ENCODE data around the gene EHD1.

Gene EHD1

GRCh38 chr11:64878494-64879243 lies at the start of gene EHD1:
Gene EHD1 (minus strand): TSS chr11:64878621. CDS start chr11:64878464, 157 bp downstream.
- DNase-seq (ENCODE audit: low spot score) = peak; percentile 99

- DNase-seq (ENCODE audit: low spot score) = no peak
Measured at GRCh38 chr11:64926689-64927088, 48.3 kb upstream of the EHD1 start.

GRCh38 chr11:64925536-64926436 lies 47.4 kb upstream of the EHD1 start:
- DNase-seq (ENCODE audit: low spot score) = no peak

GRCh38 chr11:64924910-64925284 lies 46.5 kb upstream of the EHD1 start:
- peak; percentile 38 for DNase-seq (ENCODE audit: low spot score)

GRCh38 chr11:64923944-64924909 lies 45.8 kb upstream of the EHD1 start, which contains the start of gene PPP2R5B:
Gene PPP2R5B (plus strand): TSS chr11:64924689. CDS start chr11:64925735, 1,046 bp downstream.
- peak; percentile 98 for DNase-seq (ENCODE audit: low spot score)

- no peak for DNase-seq (ENCODE audit: low spot score)
Measured at GRCh38 chr11:64923151-64923661, 44.8 kb upstream of the EHD1 start.

- no peak for DNase-seq (ENCODE audit: low spot score)
Measured at GRCh38 chr11:64921384-64921783, 43.0 kb upstream of the EHD1 start.

- no peak for DNase-seq (ENCODE audit: low spot score)
Measured at GRCh38 chr11:64920124-64920523, 41.7 kb upstream of the EHD1 start.

- DNase-seq (ENCODE audit: low spot score) = no peak
Measured at GRCh38 chr11:64919627-64920026, 41.2 kb upstream of the EHD1 start.

- DNase-seq (ENCODE audit: low spot score) = peak; percentile 33
Measured at GRCh38 chr11:64918017-64918416, 39.6 kb upstream of the EHD1 start.

GRCh38 chr11:64917663-64917995 lies 39.2 kb upstream of the EHD1 start:
- no peak for DNase-seq (ENCODE audit: low spot score)

- DNase-seq (ENCODE audit: low spot score) = peak; percentile 100
Measured at GRCh38 chr11:64916775-64917662, 38.6 kb upstream of the EHD1 start, which contains the start of gene ATG2A. Gene ATG2A (minus strand): TSS chr11:64917209. CDS start chr11:64917135, 74 bp downstream.

- peak; percentile 61 for DNase-seq (ENCODE audit: low spot score)
Measured at GRCh38 chr11:64916040-64916774, 37.8 kb upstream of the EHD1 start.

- DNase-seq (ENCODE audit: low spot score) = no peak
Measured at GRCh38 chr11:64915376-64915887, 37.0 kb upstream of the EHD1 start.

- DNase-seq (ENCODE audit: low spot score) = no peak
Measured at GRCh38 chr11:64914123-64914522, 35.7 kb upstream of the EHD1 start.

- no peak for DNase-seq (ENCODE audit: low spot score)
Measured at GRCh38 chr11:64913171-64913727, 34.8 kb upstream of the EHD1 start.

- no peak for DNase-seq (ENCODE audit: low spot score)
Measured at GRCh38 chr11:64911689-64912088, 33.3 kb upstream of the EHD1 start.

- no peak for DNase-seq (ENCODE audit: low spot score)
Measured at GRCh38 chr11:64911142-64911541, 32.7 kb upstream of the EHD1 start.

- DNase-seq (ENCODE audit: low spot score) = no peak
Measured at GRCh38 chr11:64910451-64911093, 32.2 kb upstream of the EHD1 start.
